HG02610 (cell line): ENCODE results near the gene SLA2.
"Not testable (repeated sequence)": the region's sequence is repeated elsewhere in the genome, so short reads cannot be mapped to it uniquely, and the experiment has no call there.

ENCODE experiments used
- ATAC-seq: cut with Tn5 transposase; IDR thresholded peaks from one replicate; pipeline ENCODE4 v1.9.1; 2021; ENCODE audit warnings: mild to moderate bottlenecking, moderate library complexity; ENCODE audit not compliant: unreplicated experiment

Gene SLA2

DNA sequence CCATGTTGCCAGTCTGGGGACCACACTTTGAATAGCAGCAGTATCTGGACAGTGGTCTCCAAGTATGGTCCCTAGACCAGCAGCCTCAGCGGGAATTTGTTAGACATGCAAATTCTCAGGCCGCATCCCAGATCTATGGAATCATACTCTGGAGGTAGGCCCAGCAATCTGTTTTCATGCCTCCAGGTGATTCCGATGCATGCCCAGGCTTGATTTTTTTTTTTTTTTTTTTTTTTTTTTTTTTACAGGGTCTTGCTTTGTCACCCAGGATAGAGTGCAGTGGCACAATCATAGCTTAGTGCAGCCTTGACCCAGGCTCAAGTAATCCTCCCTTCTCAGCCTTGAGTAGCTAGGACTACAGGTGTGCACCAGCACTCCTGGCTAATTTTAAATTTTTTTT is 682 bp upstream of the SLA2 start:
- ATAC-seq, result no peak

DNA sequence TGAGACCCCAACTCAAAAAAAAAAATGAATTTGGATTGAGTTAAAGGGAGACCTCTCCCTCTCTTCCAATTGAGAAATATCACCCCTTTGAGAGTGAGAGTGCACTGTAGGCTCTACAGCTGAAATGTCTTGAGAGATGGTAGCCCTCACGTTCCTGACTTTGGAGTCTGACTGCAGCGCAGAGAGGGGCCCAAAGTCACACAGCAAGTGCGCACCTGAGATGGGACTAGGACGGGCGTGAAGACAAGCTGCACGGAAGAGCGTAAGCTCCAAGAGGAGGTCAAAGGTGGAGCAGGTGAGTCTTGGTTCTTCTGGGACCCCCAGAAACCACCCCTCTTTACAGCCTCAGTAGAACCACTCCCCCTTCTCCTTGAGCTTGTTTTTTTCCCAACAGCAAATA is 643 bp downstream of the SLA2 start:
- ATAC-seq, result no peak

GRCh38 chr20:36644706-36645095 is 1.3 kb downstream of the SLA2 start:
- no peak for ATAC-seq

DNA sequence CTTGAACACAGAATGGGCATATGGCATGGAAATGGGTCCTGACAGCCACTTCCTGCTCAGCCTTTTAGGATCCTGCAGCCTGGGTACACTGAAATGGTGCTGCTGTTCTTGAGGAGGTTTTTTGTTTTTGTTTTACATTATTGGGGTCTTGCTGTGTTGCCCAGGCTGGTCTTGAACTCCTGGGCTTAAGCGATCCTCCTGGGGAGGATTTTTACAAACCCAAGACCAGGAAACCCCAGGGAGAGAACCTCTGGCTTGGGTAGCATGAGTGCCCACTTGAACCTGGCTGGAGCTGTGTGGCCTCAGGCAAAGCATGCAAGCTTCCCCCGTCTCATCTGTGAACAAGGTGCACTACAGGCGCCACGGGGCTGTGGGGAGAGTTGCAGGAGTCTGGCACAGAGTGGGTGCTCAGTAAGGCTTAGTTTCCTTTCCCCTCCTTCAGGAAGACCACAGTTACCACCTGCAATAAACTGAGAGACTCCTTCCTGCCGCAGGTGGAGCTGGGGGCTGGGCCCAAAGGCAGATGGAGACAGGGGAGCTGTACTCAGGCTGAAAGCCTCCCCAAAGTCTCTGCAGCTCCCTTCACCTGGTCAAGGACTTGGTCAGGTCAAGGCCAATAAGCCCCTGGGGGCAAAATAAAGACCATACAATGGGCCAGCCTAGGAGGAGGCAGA is 1.8 kb downstream of the SLA2 start:
- no peak for ATAC-seq

DNA sequence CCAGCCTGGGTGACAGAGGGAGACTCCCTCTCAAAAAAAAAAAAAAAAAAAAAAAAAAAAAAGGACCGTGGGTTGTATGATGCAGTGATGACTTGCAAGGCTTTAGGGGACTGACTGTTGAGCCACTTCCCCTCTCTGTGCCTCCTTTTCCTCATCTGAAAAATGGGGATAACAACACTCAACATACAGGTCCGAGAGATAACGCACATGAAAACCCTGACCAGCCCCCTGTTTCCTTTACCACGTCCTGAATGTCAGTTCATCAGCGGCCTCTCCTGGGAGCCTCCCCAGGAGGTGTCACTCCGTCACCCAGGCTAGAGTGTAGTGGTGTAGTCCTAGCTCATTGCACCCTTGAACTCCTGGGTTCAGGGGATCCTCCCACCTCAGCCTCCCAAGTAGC is 3.9 kb downstream of the SLA2 start:
- no peak for ATAC-seq

DNA sequence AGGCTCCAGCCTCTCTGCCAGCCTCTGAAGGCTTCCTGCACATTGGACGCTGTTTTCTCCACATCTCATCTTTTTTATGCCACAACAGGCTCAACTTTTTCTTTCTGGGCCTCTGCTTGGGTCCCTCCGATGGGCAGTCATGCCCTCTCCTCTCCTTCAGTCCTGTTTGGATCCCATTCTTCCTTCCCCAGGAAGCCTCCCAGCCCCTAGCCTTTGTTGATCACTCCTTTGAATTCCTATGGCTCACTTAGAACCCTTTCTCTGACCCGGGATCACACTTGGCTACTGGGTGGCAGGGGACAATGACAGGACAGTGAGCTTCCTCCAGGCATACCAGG is 4.5 kb downstream of the SLA2 start:
- no peak for ATAC-seq

DNA sequence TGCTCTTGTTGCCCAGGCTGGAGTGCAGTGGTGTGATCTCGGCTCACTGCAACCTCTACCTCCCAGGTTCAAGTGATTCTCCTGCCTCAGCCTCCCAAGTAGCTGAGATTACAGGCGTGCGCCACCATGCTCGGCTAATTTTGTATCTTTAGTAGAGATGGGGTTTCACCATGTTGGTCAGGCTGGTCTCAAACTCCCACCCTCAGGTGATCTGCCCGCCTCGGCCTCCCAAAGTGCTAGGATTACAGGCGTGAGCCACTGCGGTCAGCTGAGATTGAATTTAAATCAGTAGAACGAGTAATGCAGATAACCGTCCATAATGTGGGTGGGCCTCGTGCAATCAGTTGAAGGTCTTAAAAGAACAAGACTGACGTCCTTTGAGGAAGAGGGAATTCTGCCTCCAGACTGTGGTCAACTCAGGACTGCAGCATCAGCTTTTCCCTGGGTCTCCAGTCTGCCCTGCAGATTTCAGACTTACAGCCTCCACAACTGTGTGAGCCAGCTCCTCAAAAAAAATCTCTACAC is 7.1 kb downstream of the SLA2 start:
- ATAC-seq, result not testable (repeated sequence)

DNA sequence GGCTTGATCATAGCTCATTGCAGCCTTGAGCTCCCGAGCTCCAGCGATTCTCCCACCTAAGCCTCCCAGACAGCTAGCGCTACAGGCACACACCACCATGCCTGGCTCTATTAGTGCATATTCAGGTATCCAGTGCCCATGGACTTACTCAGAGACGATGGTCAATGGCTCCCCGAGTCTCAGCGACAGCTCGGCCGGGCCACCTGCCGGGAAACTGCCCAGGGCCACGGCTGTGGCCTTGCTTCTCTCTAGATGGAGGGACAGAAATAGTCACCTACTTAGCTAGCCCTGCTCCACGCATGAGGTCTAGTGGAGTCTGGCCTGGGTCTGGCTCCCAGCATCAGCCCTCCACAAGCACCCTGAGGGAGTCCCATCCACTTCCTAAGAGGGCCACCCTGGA is 11.7 kb downstream of the SLA2 start:
- no peak for ATAC-seq

GRCh38 chr20:36633285-36633772 is 12.7 kb downstream of the SLA2 start:
- ATAC-seq, result no peak

- no peak for ATAC-seq
Observed at GRCh38 chr20:36632487-36633284, 13.3 kb downstream of the SLA2 start.

DNA sequence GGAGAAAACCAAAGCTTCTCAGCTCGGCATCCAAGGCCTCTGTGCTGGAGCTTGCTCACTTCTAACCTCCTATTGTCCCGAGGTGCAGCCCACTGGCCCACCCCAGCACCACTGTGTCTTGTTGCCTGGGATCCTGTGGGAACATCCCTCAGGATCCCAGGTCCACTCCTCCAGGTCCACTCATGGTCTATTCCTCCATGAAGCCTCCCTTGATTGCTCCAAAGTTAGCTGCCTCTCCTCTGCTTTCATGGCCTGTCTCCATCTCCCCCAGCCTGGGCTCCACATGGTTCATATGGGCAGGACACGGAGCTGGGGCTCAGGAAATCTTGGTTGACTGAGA is 13.9 kb downstream of the SLA2 start:
- no peak for ATAC-seq

GRCh38 chr20:36631646-36632045 is 14.3 kb downstream of the SLA2 start:
- ATAC-seq, result no peak

GRCh38 chr20:36629719-36630681 is 16.0 kb downstream of the SLA2 start:
- no peak for ATAC-seq

DNA sequence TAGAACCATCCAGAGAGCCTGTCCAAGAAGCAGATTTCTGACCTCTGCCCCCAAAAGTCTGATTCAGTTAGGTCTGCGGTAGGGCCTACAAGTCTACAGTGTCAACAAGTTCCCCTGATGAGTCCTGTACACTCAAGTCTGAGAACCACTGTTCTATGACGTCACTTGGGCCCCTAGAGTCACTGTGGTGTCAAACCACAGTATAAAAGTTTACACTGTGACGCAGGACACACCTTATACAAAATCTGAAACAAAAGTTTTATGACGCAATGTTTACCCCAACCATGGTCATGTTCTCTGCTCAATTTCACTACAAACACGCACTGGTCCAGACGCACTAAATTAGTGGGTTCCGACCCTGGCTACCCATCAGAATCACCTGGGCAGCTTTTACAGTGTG is 17.9 kb downstream of the SLA2 start:
- no peak for ATAC-seq

DNA sequence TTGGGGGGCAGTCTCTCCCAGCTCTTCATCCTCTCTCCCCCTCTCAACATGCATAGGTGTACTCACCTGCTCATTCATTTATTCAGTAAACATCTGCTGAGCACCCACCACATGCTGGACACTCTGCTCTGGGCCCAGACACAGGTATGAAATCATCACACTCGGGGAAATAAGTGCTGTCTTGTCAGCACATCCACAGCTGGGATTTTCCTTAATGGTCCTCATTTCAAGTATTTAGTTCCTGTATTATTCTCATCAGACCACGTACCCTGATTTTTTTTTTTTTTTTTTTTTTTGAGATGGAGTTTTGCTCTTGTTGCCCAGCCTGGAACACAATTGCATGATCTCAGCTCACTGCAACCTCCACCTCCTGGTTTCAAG is 21.1 kb downstream of the SLA2 start:
- no peak for ATAC-seq

GRCh38 chr20:36624068-36624943 is 21.7 kb downstream of the SLA2 start:
- no peak for ATAC-seq

DNA sequence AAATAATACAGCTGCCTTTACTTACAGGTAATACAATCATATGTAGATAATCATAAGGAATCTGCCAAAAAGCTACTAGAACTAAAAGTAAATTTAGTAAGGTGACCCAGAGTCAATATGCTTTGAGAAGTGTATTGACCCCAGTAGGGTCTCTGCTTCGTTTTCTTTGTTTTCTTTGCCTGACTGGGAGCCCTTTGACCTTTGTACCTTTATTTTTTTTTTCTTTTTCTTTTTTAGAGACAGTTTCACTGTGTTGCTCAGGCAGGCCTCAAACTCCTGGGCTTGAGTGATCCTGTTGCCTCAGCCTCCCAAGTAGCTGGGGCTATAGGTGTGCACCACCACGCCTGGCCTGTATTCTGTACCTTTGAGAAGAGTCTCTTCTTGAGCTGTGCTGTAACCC is 22.6 kb downstream of the SLA2 start:
- ATAC-seq, result no peak

DNA sequence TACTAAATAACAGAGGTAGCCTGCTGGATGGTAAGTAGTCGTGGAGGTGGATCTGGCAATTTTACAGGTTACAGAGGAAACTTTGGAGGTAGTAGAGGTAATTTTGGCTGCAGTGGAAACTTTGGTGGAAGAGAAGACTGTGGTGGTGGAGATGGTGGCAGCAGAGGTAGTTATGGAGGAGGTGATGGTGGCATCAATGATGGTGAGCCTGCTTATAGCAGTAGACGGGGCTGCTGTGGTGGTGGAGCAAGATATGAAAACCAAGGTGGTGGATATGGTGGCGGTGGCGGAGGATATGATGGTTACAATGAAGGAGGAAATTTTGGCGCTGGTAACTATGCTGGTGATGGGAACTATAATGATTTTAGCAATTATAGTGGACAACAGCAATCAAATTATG is 25.1 kb downstream of the SLA2 start:
- no peak for ATAC-seq

DNA sequence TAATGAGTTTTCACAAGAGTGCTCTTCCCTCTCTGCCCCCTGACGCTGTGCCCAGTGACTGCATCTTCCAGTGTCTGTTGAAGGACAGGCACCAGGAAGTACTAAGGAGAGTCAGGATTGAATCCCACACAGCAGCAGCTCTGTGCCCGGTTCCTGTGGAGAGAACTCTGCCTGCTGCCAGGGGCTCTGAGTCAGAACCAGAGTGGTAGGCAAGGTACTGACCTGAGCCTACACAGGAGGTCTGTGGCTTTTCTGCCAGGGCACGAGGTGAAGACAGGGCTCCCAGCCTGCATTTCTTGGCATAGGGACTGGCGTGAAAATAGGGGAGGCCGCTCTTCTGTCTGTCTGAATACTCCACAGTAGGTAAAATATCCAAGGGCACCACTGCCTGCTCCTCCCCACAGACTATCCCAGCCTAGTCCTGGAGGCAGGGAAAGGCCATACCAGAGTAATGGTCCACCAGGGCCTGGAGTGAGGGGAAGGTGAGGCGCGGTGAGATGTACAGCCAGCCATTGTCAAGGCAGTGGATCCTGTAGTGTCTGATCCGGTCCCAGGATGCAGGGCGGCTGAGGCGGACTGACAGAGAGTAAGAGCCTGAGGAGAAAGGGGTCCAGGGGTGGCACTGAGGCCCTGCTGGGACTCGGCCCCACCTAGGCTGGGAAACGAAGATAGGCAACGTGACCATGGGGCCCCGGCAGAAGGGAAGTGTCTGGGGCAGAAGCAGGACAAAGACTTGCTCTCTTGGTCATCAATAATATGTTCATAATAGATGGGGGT is 31.0 kb downstream of the SLA2 start:
- no peak for ATAC-seq

GRCh38 chr20:36613974-36614373 is 32.0 kb downstream of the SLA2 start:
- ATAC-seq, result no peak
